Keratinocyte (primary cell): ENCODE data around the gene KHDC4. TPM values are rescaled to one million over a fixed set of nuclear protein-coding genes. Genes with fewer than 3 reads are reported as not detected.

Experiments
- DNase-seq: peaks from one replicate; pipeline ENCODE4 v3.0.0-alpha.2; 2011; ENCODE audit warnings: low read depth, missing footprints, low spot score
- FAIRE-seq: peaks from 2 replicates; lab custom pipeline; 2011; peaks lifted over from hg19 to GRCh38; lab: Jason Lieb, UNC
- H2AFZ ChIP-seq: 2 replicates; pipeline ENCODE4 v1.6.0; 2012; ENCODE audit warnings: low read length, control low read depth, inconsistent platforms; ENCODE audit not compliant: control insufficient read depth
- H3K27ac ChIP-seq: 2 replicates; pipeline ENCODE4 v1.5.1; 2011; ENCODE audit warnings: low read length; ENCODE audit not compliant: control insufficient read depth, insufficient read depth
- H3K27me3 ChIP-seq: 3 replicates; pipeline ENCODE4 v1.6.0; 2011; ENCODE audit warnings: low read length; ENCODE audit not compliant: control insufficient read depth, insufficient read depth; ENCODE audit errors: extremely low read depth
- H3K36me3 ChIP-seq, 2 experiments: 2 replicates in 1 of 2; 3 replicates in 1 of 2; pipeline ENCODE4 v1.5.1; 2011; ENCODE audit warnings: low read length in 2 of 2, mild to moderate bottlenecking in 1 of 2; ENCODE audit not compliant: control insufficient read depth in 2 of 2, insufficient read depth in 2 of 2; ENCODE audit errors: extremely low read depth in 1 of 2
- H3K4me1 ChIP-seq: 3 replicates; pipeline ENCODE4 v1.5.1; 2011; ENCODE audit warnings: low read length; ENCODE audit not compliant: control insufficient read depth, insufficient read depth; ENCODE audit errors: extremely low read depth
- H3K4me2 ChIP-seq: 3 replicates; pipeline ENCODE4 v1.6.0; 2011; ENCODE audit warnings: low read depth, low read length; ENCODE audit not compliant: control insufficient read depth, insufficient read depth; ENCODE audit errors: extremely low read depth
- H3K4me3 ChIP-seq, 3 experiments: fragments of 200-600 bp in 1 of 3; sonication (generic) in 1 of 3; 2 replicates in 2 of 3; 3 replicates in 1 of 3; pipeline ENCODE4 v1.5.1; 2011 to 2016; ENCODE audit warnings: low read length in 3 of 3, mild to moderate bottlenecking in 3 of 3, control low read depth in 2 of 3, inconsistent platforms in 1 of 3, low read depth in 1 of 3, mixed read lengths in 1 of 3, mixed run types in 1 of 3, moderate library complexity in 1 of 3; ENCODE audit not compliant: control insufficient read depth in 2 of 3, insufficient read depth in 2 of 3; ENCODE audit errors: extremely low read depth in 1 of 3
- H3K79me2 ChIP-seq: 2 replicates; pipeline ENCODE4 v1.6.0; 2012; ENCODE audit warnings: low read length; ENCODE audit not compliant: control insufficient read depth, insufficient read depth
- H3K9ac ChIP-seq: 3 replicates; pipeline ENCODE4 v1.6.0; 2011; ENCODE audit warnings: low read length; ENCODE audit not compliant: control insufficient read depth, insufficient read depth; ENCODE audit errors: extremely low read depth
- H3K9me1 ChIP-seq: 3 replicates; pipeline ENCODE4 v1.6.0; 2011; ENCODE audit warnings: low read length; ENCODE audit not compliant: control insufficient read depth, insufficient read depth; ENCODE audit errors: extremely low read depth
- H3K9me3 ChIP-seq: 2 replicates; pipeline ENCODE4 v1.5.1; 2012; ENCODE audit warnings: low read depth, low read length; ENCODE audit not compliant: control insufficient read depth
- H4K20me1 ChIP-seq: 3 replicates; pipeline ENCODE4 v1.6.0; 2011; ENCODE audit warnings: low read length; ENCODE audit not compliant: control insufficient read depth, insufficient read depth; ENCODE audit errors: extremely low read depth
- CTCF ChIP-seq, 3 experiments: IDR thresholded peaks in 1 of 3; conservative IDR thresholded peaks in 1 of 3; optimal IDR thresholded peaks in 1 of 3; 2 replicates in 2 of 3; 3 replicates in 1 of 3; pipeline versions ENCODE3 to v1.5.1; 2011; ENCODE audit warnings: low read length in 3 of 3, mild to moderate bottlenecking in 3 of 3, moderate library complexity in 2 of 3, control low read depth in 1 of 3, inconsistent platforms in 1 of 3; ENCODE audit not compliant: insufficient read depth in 2 of 3; ENCODE audit errors: extremely low read depth in 1 of 3
- EZH2 ChIP-seq: IDR thresholded peaks from one replicate; pipeline ENCODE4 v1.6.1; 2012; ENCODE audit warnings: inconsistent platforms, mild to moderate bottlenecking, low read length, moderate library complexity
- dilution Hi-C: fragments of 300-500 bp; cut with MboI; formaldehyde crosslinking; loops from one replicate; pipeline ENCODE4 v1.7.0; 2020; ENCODE audit warnings: low sequenced_read_pairs; ENCODE audit not compliant: extremely low pct_ligation_motif_present
- polyA plus RNA-seq, 5 experiments: library from polyadenylated mRNA; depleted of rRNA in 3 of 5; stranded (reverse) in 3 of 5; stranded (forward) in 1 of 5; unstranded in 1 of 5; fragments of >200 nt; gene quantifications; 1 replicate in 1 of 5; 2 replicates in 3 of 5; 3 replicates in 1 of 5; pipeline versions ENCODE4 v1.2.1 to v1.2.3, GENCODE V29; 2011 to 2012; ENCODE audit warnings: missing spikeins in 2 of 5, low read depth in 1 of 5, low replicate concordance in 1 of 5

Gene KHDC4
- polyA plus RNA-seq, 1 donor (not counting 4 experiments of a cell fraction or from before 2014, with no cell fraction given), result 51.3 TPM

GRCh38 chr1:155904261-155904660, 30.0 kb downstream of the KHDC4 start:
- Histone ChIP-seq H3K4me3 (no peak overlapping the region), H3K9ac (no peak overlapping the region), H3K4me1 (no peaks in the 10 kb centered on the region), H2AFZ (no peak overlapping the region), H4K20me1 (no peaks in the 10 kb centered on the region), H3K9me1 (no peaks in the 10 kb centered on the region), H3K27ac (no peak overlapping the region), H3K4me2 (no peak overlapping the region), H3K27me3 (no peaks in the 10 kb centered on the region), H3K9me3 (no peaks in the 10 kb centered on the region), H3K36me3 (peaks cover 22 to 28% of the 10 kb centered on the region in 2 experiments), H3K79me2 (peaks cover 2% of the 10 kb centered on the region)
- dilution Hi-C loops, result no loop called here
- no peak for TF ChIP-seq EZH2
- no peak for TF ChIP-seq CTCF (optimal IDR thresholded peaks at IDR 0.05 in 1 of 3, IDR thresholded peaks at IDR 0.05 in 1 of 3, conservative IDR thresholded peaks at IDR 0.05 in 1 of 3; ENCODE audit: extremely low read depth in 1 of 3, insufficient read depth in 2 of 3, low read length in 3 of 3)
- no peak for DNase-seq
- no peak for FAIRE-seq

GRCh38 chr1:155900161-155900560, 34.1 kb downstream of the KHDC4 start:
- Histone ChIP-seq H3K4me2 (no peak overlapping the region), H3K27ac (no peak overlapping the region), H2AFZ (no peak overlapping the region), H3K79me2 (no peaks in the 10 kb centered on the region), H3K9ac (no peak overlapping the region), H3K36me3 (peaks cover 22 to 35% of the 10 kb centered on the region in 2 experiments), H3K4me3 (no peak overlapping the region), H3K4me1 (no peaks in the 10 kb centered on the region), H3K9me3 (no peaks in the 10 kb centered on the region), H4K20me1 (no peaks in the 10 kb centered on the region), H3K27me3 (no peaks in the 10 kb centered on the region), H3K9me1 (no peaks in the 10 kb centered on the region)
- DNase-seq (no peak), FAIRE-seq (no peak)
- no peak for TF ChIP-seq EZH2
- no peak for TF ChIP-seq CTCF (optimal IDR thresholded peaks at IDR 0.05 in 1 of 3, IDR thresholded peaks at IDR 0.05 in 1 of 3, conservative IDR thresholded peaks at IDR 0.05 in 1 of 3; ENCODE audit: extremely low read depth in 1 of 3, insufficient read depth in 2 of 3, low read length in 3 of 3)
- dilution Hi-C loops, result no loop called here
